Inferior parietal cortex (tissue), 1 donor: ENCODE results near the gene ACAP2.
"Not testable (repeated sequence)": the region's sequence is repeated elsewhere in the genome, so short reads cannot be mapped to it uniquely, and the experiment has no call there.

Source experiments
- DNase-seq: peaks from one replicate; pipeline ENCODE4 v3.0.0-alpha.2; 2016; ENCODE audit errors: extremely low spot score

Gene ACAP2, protein sequence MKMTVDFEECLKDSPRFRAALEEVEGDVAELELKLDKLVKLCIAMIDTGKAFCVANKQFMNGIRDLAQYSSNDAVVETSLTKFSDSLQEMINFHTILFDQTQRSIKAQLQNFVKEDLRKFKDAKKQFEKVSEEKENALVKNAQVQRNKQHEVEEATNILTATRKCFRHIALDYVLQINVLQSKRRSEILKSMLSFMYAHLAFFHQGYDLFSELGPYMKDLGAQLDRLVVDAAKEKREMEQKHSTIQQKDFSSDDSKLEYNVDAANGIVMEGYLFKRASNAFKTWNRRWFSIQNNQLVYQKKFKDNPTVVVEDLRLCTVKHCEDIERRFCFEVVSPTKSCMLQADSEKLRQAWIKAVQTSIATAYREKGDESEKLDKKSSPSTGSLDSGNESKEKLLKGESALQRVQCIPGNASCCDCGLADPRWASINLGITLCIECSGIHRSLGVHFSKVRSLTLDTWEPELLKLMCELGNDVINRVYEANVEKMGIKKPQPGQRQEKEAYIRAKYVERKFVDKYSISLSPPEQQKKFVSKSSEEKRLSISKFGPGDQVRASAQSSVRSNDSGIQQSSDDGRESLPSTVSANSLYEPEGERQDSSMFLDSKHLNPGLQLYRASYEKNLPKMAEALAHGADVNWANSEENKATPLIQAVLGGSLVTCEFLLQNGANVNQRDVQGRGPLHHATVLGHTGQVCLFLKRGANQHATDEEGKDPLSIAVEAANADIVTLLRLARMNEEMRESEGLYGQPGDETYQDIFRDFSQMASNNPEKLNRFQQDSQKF

DNA sequence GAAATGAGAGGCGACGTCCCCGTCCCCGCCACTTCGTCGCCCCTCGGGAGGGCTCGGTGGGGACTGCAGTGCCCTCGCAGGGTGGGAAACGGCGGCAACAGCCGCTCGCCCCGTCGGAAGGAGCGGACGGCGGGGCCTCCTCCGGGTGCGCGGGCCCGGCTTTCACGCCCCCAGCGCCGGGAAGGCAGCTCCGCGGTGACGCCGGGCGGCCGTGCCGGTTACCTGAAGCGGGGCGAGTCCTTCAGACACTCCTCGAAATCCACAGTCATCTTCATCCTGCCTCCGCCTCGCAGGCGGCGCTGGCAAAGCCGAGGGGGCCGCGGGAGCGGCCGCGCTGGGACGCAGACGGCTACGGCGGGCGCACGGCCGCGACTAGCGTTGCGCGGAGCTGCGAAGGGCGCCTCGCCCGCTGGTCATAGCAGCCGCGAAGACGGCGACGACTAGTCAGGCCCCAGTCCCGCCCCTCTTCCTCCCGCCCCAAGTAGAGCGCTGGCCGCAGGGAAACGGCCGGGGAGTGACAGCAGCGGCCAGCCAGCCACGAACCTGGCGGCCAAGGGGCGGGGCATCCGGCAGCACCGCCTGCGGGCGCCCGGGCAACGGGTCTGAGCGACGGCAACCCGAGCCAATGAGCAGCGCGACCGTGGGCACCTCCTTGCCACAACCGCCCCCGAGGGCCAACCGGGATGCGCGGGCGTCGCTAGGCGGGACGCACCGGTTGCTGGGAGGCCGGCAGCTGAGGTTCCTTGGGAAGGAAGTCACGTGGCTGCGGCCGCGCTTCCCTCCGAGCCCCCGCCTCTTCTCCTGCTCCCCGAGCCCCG is at the start of gene ACAP2:
ACAP2 (minus strand) TSS at position 448 of the 818 bp plus-strand sequence; CDS start at position 275, 173 bp downstream.
- peak; percentile 98 for DNase-seq

- DNase-seq: no peak
Measured at GRCh38 chr3:195475614-195476013, 32.8 kb upstream of the ACAP2 start.

DNA sequence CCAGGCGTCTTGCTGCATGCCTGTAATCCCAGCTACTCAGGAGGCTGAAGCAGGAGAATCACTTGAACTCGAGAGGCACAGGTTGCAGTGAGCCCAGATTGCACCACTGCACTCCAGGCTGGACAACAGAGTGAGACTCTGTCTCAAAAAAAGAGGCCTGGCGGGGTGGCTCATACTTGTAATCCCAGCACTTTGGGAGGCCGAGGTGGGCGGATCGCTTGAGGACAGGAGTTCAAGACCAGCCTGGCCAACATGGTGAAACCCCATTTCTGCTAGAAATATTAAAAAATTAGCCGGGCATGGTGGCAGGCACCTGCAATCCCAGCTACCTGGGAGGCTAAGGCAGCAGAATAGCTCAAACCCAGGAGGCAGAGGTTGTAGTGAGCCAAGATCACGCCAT is 32.3 kb upstream of the ACAP2 start:
- not testable (repeated sequence) for DNase-seq

DNA sequence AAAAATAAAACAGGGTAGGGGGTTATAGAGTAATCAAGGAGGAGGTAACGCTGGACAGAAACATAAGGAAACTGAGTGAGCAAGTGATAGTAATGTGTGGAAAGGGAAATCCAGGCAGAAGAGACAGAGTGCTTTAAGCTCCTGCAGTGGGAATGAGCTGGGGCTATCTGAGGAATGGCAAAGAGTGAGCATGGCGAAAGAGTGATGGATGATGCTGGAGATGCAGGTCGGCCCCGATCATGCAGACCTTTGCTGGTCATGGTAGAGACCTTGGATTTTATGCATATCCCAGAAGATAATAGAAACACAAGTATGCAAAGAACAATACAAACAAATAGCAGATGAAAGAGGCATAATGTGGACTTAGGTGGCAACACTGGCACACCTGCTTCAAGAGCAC is 26.0 kb upstream of the ACAP2 start:
- DNase-seq: no peak

DNA sequence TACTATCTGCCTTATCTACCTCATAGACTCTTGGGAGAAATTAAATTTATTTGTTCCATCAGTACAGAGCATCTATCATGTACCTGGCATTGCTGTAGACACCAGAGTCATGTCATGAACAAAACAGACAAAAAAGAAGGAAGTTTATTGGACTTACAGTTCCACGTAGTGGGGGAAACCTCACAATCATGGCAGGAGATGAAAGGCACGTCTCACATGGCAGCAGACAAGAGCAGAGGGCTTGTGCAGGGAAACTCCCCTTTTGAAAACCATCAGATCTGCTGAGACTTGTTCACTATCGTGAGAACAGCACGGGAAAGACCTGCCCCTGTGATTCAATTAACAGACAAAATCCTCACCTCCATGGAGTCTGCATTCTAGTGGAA is 25.6 kb upstream of the ACAP2 start:
- DNase-seq: no peak

DNA sequence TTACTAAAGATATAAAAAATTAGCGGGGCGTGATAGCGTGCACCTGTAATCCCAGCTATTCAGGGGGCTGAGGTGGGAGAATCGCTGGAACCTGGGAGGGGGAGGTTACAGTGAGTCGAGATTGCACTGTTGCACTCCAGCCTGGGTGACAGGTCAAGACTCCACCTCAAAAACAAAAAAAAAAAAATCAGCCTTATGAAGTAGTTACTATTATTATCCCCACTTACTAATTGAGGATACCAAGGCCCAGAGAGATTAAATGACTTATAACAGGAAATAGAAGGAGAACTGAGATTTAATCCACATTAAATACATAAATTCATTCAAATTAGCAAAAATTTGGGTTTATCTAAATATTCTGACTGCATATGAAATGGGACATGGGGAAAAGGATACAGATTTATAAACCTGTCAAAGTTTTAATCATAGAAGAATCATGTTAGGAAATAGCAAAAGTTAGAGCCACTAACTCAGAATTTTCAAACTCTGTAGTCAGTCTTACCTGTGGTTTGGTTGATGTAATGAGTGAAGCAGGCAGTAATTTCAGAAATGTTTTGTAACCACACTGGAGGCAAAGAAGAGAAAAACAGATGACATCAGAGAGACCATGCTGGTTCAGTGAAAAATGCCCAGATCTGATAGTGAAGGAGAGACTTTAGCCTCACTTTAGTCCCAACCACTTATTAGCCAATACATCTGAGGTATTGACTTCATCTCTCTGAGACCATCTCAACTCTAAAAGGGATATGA is 25.0 kb upstream of the ACAP2 start:
- DNase-seq: no peak

GRCh38 chr3:195466251-195466650 is 23.4 kb upstream of the ACAP2 start:
- no peak for DNase-seq

DNA sequence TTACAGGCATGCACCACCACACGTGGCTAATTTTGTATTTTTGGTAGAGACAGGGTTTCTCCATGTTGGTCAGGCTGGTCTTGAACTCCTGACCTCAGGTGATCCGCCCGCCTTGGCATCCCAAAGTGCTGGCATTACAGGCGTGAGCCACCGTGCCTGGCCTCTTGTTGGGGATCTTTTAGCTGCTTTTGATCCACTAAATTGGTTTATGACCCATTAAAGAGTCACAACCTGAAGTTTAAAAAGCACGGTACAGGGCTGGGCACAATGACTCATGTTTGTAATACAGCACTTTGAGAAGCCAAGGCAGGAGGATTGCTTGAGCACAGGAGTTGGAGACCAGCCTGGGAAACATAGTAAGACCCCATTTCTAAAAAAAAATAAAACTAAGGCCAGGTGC is 20.1 kb upstream of the ACAP2 start:
- DNase-seq: not testable (repeated sequence)

- no peak for DNase-seq
Measured at GRCh38 chr3:195462308-195462610, 19.4 kb upstream of the ACAP2 start.

GRCh38 chr3:195461594-195462307 is 18.9 kb upstream of the ACAP2 start:
- no peak for DNase-seq

DNA sequence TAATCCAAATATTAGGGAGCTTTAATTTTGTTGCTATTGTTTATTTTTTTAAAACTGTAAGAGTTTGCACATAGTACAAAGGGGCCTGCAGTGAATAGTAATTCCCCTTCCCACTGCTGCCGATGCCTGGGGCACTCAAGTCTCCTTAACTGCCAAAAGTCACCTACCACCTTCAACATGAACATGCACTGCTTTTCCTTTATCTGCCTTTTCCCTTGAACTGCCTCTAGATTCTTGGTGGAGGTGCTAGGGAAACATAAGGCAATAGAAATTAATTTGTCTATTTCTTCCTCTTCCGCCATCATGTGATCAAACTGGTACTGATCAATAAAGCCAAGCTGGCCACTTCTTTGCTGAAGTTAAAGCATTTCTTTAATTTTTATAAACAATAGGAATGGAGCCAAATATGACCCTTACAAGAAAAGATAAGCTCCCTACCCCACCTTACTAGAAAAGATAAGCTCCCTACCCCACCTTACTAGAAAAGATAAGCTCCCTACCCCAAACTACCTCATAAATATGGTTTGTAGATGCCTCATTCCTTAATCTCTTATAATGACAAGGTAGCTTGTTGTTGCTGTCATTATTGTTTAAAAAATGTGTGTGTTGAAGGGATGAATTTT is 17.4 kb upstream of the ACAP2 start:
- DNase-seq: no peak

DNA sequence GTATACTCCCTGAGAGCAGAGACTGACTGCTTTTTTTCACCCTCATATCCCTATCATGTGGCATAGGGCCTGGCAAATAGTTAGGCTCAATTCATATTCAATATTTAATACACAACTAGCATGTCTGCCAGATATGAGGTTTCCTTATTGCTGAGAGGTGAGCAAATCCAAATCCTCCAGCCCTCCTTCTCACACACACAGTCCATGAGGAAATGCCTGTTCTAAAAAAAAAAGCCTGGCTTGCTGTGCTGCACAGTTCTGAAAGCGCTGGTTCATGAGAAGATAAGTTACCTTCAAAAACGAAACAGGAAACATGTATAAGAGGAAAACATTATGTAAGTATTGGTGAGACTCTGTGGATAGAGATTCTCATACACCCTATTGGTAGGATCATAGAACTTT is 15.5 kb upstream of the ACAP2 start:
- no peak for DNase-seq

GRCh38 chr3:195455789-195456188 is 13.0 kb upstream of the ACAP2 start:
- no peak for DNase-seq

GRCh38 chr3:195453236-195453635 is 10.4 kb upstream of the ACAP2 start:
- DNase-seq: no peak

GRCh38 chr3:195451373-195452015 is 8.7 kb upstream of the ACAP2 start:
- DNase-seq: no peak

DNA sequence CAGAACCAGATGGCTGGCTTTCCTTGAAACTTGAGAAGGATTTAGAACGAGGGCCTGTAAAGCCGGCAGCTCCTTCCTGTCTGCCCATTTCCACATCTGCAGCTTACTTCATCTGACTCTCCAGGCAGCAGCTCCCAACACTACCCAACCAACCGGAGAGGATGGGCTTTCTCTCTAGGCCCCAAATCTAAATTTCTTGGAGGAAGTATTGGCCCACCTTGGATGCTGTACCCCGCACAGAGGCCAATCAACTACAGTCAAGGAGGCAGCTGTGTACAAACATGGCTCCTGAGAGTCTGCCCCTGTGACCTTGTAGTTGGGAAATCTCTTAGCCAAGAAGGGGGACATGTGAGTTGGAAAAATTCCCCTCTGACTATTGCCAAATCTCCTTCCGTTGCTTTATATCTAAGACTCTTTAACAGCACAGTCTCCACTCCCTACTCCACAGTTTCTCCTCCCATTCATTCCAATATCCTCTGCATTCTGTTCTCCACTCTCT is 8.0 kb upstream of the ACAP2 start:
- no peak for DNase-seq

GRCh38 chr3:195448205-195448875 is 5.5 kb upstream of the ACAP2 start:
- DNase-seq: no peak

- DNase-seq: no peak
Measured at GRCh38 chr3:195447201-195447600, 4.4 kb upstream of the ACAP2 start.

- no peak for DNase-seq
Measured at GRCh38 chr3:195446359-195446758, 3.5 kb upstream of the ACAP2 start.
